Panc1 (cell line): ENCODE results near the gene ANK3. TPM values are rescaled to one million over a fixed set of nuclear protein-coding genes. Genes with fewer than 3 reads are reported as not detected.

Experiments
- ATAC-seq: fragments of 200-7000 bp; cut with Tn5 transposase; 2 replicates; pipeline ENCODE4 v1.9.1; 2020; ENCODE audit warnings: mild to moderate bottlenecking, moderate library complexity
- BruUV-seq: library from RNA; stranded (reverse); fragments of 400-500 nt; replicated peaks from 2 replicates; lab custom pipeline; 2021; lab: Mats Ljungman, UMichigan
- CTCF ChIA-PET: fragments of 300-600 bp; sonication (Branson Sonifier 250); formaldehyde crosslinking; loops from one replicate; lab custom pipeline; 2022; ENCODE audit warnings: antibody characterized with exemption; lab: Charles Lee
- POLR2A ChIA-PET: fragments of 300-600 bp; sonication (Branson Sonifier 250); formaldehyde crosslinking; loops from one replicate; lab custom pipeline; 2022; ENCODE audit warnings: antibody characterized with exemption; lab: Charles Lee
- DNase-seq: peaks from one replicate; pipeline ENCODE4 v3.0.0-alpha.2; 2010; ENCODE audit warnings: low read depth, low spot score
- H3K27ac ChIP-seq: 2 replicates; pipeline ENCODE4 v1.5.1; 2011; ENCODE audit warnings: mild to moderate bottlenecking, low read length, inconsistent platforms
- H3K27me3 ChIP-seq: fragments of 200-500 bp; sonication (Bioruptor generic); 2 replicates; pipeline ENCODE4 v1.6.0; 2014; ENCODE audit warnings: low read length, inconsistent platforms; ENCODE audit not compliant: control insufficient read depth, insufficient read depth
- H3K36me3 ChIP-seq: fragments of 200-500 bp; sonication (Bioruptor generic); 2 replicates; pipeline ENCODE4 v1.5.1; 2014; ENCODE audit warnings: inconsistent platforms, mild to moderate bottlenecking, low read length, moderate library complexity; ENCODE audit not compliant: control insufficient read depth, insufficient read depth
- H3K4me1 ChIP-seq: 2 replicates; pipeline ENCODE4 v1.5.1; 2011; ENCODE audit warnings: inconsistent platforms, mild to moderate bottlenecking, low read length, moderate library complexity; ENCODE audit not compliant: control insufficient read depth, insufficient read depth
- H3K4me3 ChIP-seq, 2 experiments: 2 replicates each; pipeline ENCODE4 v1.5.1; 2011 to 2012; ENCODE audit warnings: low read depth in 2 of 2, low read length in 2 of 2, mild to moderate bottlenecking in 2 of 2, inconsistent platforms in 1 of 2, moderate library complexity in 1 of 2
- H3K9me3 ChIP-seq: fragments of 200-500 bp; sonication (Bioruptor generic); 2 replicates; pipeline ENCODE4 v1.5.1; 2014; ENCODE audit warnings: low read depth, mild to moderate bottlenecking, inconsistent platforms, low read length, moderate library complexity; ENCODE audit not compliant: control insufficient read depth, insufficient read depth
- POLR2AphosphoS5 ChIP-seq: IDR thresholded peaks from 2 replicates; pipeline ENCODE4 v1.6.1; 2012; ENCODE audit warnings: mild to moderate bottlenecking, low read depth, low read length, moderate library complexity
- REST ChIP-seq, 2 experiments: IDR thresholded peaks; 2 replicates each; pipeline ENCODE4 v1.6.1; 2011 to 2012; ENCODE audit warnings: low read depth in 2 of 2, control low read depth in 1 of 2, low read length in 1 of 2, mild to moderate bottlenecking in 1 of 2, moderate library complexity in 1 of 2; ENCODE audit not compliant: insufficient read depth in 1 of 2
- SIN3A ChIP-seq: IDR thresholded peaks from 2 replicates; pipeline ENCODE4 v1.6.1; 2012; ENCODE audit warnings: low read depth, mild to moderate bottlenecking, low read length, moderate library complexity, borderline replicate concordance; ENCODE audit not compliant: insufficient read depth
- TCF7L2 ChIP-seq: IDR thresholded peaks from 2 replicates; pipeline ENCODE4 v1.6.1; 2011; ENCODE audit warnings: mild to moderate bottlenecking, low read depth, low read length, inconsistent platforms
- in situ Hi-C: cut with HindIII; loops from 2 replicates; pipeline ENCODE4 v1.10.0; 2016; ENCODE audit warnings: low sequenced_read_pairs, low pct_unique_long_range_greater_than_20kb
- intact Hi-C: fragments of 100-400 bp; cut with micrococcal nuclease; formaldehyde crosslinking; loops from one replicate; pipeline ENCODE4 v1.10.0; 2022; ENCODE audit not compliant: unreplicated experiment
- total RNA-seq: library from RNA; stranded (reverse); gene quantifications from one replicate; pipeline ENCODE4 v1.2.1, GENCODE V29; 2021; ENCODE audit not compliant: unreplicated experiment
- TF ChIP-seq, protein P1 (sequence below): fragments of 450-650 bp; IDR thresholded peaks from 2 replicates; pipeline ENCODE4 v1.5.1; 2017; ENCODE audit warnings: mild to moderate bottlenecking

Gene ANK3
- total RNA-seq, 1 experiment from 2014 or later: 2.5 TPM

- no peak overlapping the region for H3K4me3 ChIP-seq
- H3K9me3 ChIP-seq: no peaks in the 10 kb centered on the region
- H3K36me3 ChIP-seq: no peaks in the 10 kb centered on the region
- ChIA-PET POLR2A (no interaction called here), CTCF (no interaction called here)
- H3K4me1 ChIP-seq: no peaks in the 10 kb centered on the region; the same call in 1 of the 2 replicates
- intact Hi-C loops: no loop called here
- H3K27me3 ChIP-seq: no peaks in the 10 kb centered on the region
- BruUV-seq: no TSS peak
- DNase-seq (no peak), ATAC-seq (no peak)
- TF ChIP-seq TCF7L2 (no peak), SIN3A (no peak), REST (IDR thresholded peaks at IDR 0.05; ENCODE audit: insufficient read depth in 1 of 2, low read depth in 2 of 2, low read length in 1 of 2) (no peak), POLR2AphosphoS5 (no peak)
- TF ChIP-seq, protein P1, sequence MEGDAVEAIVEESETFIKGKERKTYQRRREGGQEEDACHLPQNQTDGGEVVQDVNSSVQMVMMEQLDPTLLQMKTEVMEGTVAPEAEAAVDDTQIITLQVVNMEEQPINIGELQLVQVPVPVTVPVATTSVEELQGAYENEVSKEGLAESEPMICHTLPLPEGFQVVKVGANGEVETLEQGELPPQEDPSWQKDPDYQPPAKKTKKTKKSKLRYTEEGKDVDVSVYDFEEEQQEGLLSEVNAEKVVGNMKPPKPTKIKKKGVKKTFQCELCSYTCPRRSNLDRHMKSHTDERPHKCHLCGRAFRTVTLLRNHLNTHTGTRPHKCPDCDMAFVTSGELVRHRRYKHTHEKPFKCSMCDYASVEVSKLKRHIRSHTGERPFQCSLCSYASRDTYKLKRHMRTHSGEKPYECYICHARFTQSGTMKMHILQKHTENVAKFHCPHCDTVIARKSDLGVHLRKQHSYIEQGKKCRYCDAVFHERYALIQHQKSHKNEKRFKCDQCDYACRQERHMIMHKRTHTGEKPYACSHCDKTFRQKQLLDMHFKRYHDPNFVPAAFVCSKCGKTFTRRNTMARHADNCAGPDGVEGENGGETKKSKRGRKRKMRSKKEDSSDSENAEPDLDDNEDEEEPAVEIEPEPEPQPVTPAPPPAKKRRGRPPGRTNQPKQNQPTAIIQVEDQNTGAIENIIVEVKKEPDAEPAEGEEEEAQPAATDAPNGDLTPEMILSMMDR: no peak
- no peak overlapping the region for H3K27ac ChIP-seq
- in situ Hi-C loops: no loop called here
Observed at GRCh38 chr10:60286559-60286958, 103.1 kb downstream of the ANK3 start.

DNA sequence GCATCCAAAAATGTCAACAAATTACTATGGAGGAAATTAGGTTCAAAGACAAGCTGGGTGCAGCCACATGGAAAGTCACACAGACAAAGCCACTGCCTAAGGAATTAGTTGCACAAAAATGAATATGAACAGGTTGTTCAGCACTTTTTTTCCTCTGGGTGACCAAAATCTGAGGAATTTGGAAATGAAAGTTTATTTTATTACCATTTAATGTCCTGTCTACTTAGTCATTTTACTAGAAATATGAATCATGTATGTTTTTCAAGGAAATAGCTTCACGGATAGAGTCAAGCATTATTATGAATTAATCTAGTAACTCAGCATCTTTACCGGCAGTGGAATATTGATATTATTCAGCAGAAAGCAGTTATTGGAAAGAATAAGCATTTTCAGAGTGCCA, 106.3 kb downstream of the ANK3 start:
- no TSS peak for BruUV-seq
- ChIA-PET POLR2A (no interaction called here), CTCF (no interaction called here)
- intact Hi-C loops: no loop called here
- ATAC-seq: no peak
- no peaks in the 10 kb centered on the region; the same call in 1 of the 2 replicates for H3K4me1 ChIP-seq
- no peaks in the 10 kb centered on the region for H3K9me3 ChIP-seq
- no peaks in the 10 kb centered on the region; the same call in 1 of the 2 replicates for H3K27me3 ChIP-seq
- no peak for DNase-seq
- TF ChIP-seq TCF7L2 (no peak), POLR2AphosphoS5 (no peak), SIN3A (no peak), REST (IDR thresholded peaks at IDR 0.05; ENCODE audit: insufficient read depth in 1 of 2, low read depth in 2 of 2, low read length in 1 of 2) (no peak)
- TF ChIP-seq, protein P1: no peak
- H3K36me3 ChIP-seq: no peaks in the 10 kb centered on the region
- H3K27ac ChIP-seq: no peak overlapping the region
- in situ Hi-C loops: no loop called here
- H3K4me3 ChIP-seq: no peak overlapping the region
